H9 (cell line): ENCODE results near the gene HLA-DOB. TPM values are rescaled to one million over a fixed set of nuclear protein-coding genes. Genes with fewer than 3 reads are reported as not detected.

Experiments used
- DNase-seq: peaks from one replicate; pipeline ENCODE4 v3.0.0-alpha.2; 2017
- H2AFZ ChIP-seq: one replicate; pipeline ENCODE4 v1.6.1; 2013; ENCODE audit warnings: mild to moderate bottlenecking, low read length, control low read depth, moderate library complexity
- H2AK5ac ChIP-seq: 2 replicates; pipeline ENCODE4 v1.6.1; 2013; ENCODE audit warnings: low read length, control low read depth, mixed read lengths; ENCODE audit not compliant: insufficient read length
- H2BK120ac ChIP-seq: one replicate; pipeline ENCODE4 v1.6.1; 2013; ENCODE audit warnings: low read depth, mild to moderate bottlenecking, low read length, control low read depth, inconsistent platforms; ENCODE audit not compliant: poor library complexity, severe bottlenecking
- H2BK12ac ChIP-seq: 2 replicates; pipeline ENCODE4 v1.6.1; 2013; ENCODE audit warnings: low read length, control low read depth, mixed read lengths, low read depth; ENCODE audit not compliant: insufficient read length
- H2BK15ac ChIP-seq: 2 replicates; pipeline ENCODE4 v1.6.1; 2013; ENCODE audit warnings: low read depth, low read length, control low read depth
- H2BK20ac ChIP-seq: one replicate; pipeline ENCODE4 v1.6.1; 2013; ENCODE audit warnings: low read depth, mild to moderate bottlenecking, low read length, control low read depth, inconsistent platforms; ENCODE audit not compliant: poor library complexity, severe bottlenecking
- H2BK5ac ChIP-seq: 2 replicates; pipeline ENCODE4 v1.6.1; 2013; ENCODE audit warnings: low read length, control low read depth, mixed read lengths; ENCODE audit not compliant: insufficient read length
- H3K14ac ChIP-seq: 2 replicates; pipeline ENCODE4 v1.6.1; 2013; ENCODE audit warnings: low read length, control low read depth; ENCODE audit not compliant: insufficient read depth
- H3K18ac ChIP-seq: 2 replicates; pipeline ENCODE4 v1.6.1; 2013; ENCODE audit warnings: low read depth, mild to moderate bottlenecking, mixed read lengths, low read length, control low read depth; ENCODE audit not compliant: insufficient read length
- H3K23ac ChIP-seq: 2 replicates; pipeline ENCODE4 v1.6.1; 2013; ENCODE audit warnings: low read length, control low read depth, mixed read lengths, low read depth; ENCODE audit not compliant: insufficient read length
- H3K23me2 ChIP-seq: 2 replicates; pipeline ENCODE4 v1.6.1; 2013; ENCODE audit warnings: low read depth, mild to moderate bottlenecking, mixed read lengths, low read length, control low read depth; ENCODE audit not compliant: insufficient read length, poor library complexity, severe bottlenecking
- H3K27ac ChIP-seq: 2 replicates; pipeline ENCODE4 v1.5.1; 2013; ENCODE audit warnings: low read length, control low read depth, mixed read lengths, low read depth; ENCODE audit not compliant: insufficient read length
- H3K27me3 ChIP-seq: 2 replicates; pipeline ENCODE4 v1.6.1; 2013; ENCODE audit warnings: low read length, control low read depth, inconsistent platforms; ENCODE audit not compliant: insufficient read depth
- H3K4ac ChIP-seq: 2 replicates; pipeline ENCODE4 v1.6.1; 2013; ENCODE audit warnings: low read depth, mild to moderate bottlenecking, control low read depth, inconsistent platforms, low read length, moderate library complexity
- H3K4me1 ChIP-seq: 2 replicates; pipeline ENCODE4 v1.6.1; 2013; ENCODE audit warnings: low read length, control low read depth, inconsistent platforms; ENCODE audit not compliant: insufficient read depth
- H3K4me2 ChIP-seq: 2 replicates; pipeline ENCODE4 v1.6.1; 2013; ENCODE audit warnings: low read length, control low read depth, mixed read lengths; ENCODE audit not compliant: insufficient read length, insufficient read depth
- H3K56ac ChIP-seq: 2 replicates; pipeline ENCODE4 v1.6.1; 2013; ENCODE audit warnings: low read depth, mild to moderate bottlenecking, mixed read lengths, low read length, control low read depth; ENCODE audit not compliant: insufficient read length
- H3K79me1 ChIP-seq: 2 replicates; pipeline ENCODE4 v1.6.1; 2013; ENCODE audit warnings: low read depth, mild to moderate bottlenecking, moderate library complexity, low read length, control low read depth, inconsistent platforms; ENCODE audit not compliant: insufficient read depth, poor library complexity, severe bottlenecking
- H3K79me2 ChIP-seq: 2 replicates; pipeline ENCODE4 v1.6.1; 2013; ENCODE audit warnings: low read length, control low read depth, inconsistent platforms; ENCODE audit not compliant: insufficient read depth
- H3K9ac ChIP-seq: 2 replicates; pipeline ENCODE4 v1.6.1; 2013; ENCODE audit warnings: low read length, control low read depth, mixed read lengths; ENCODE audit not compliant: insufficient read length; ENCODE audit errors: extremely low read depth
- H3K9me3 ChIP-seq: one replicate; pipeline ENCODE4 v1.6.1; 2013; ENCODE audit warnings: low read depth, low read length, inconsistent platforms; ENCODE audit not compliant: control insufficient read depth
- H3T11ph ChIP-seq: one replicate; pipeline ENCODE4 v1.6.1; 2013; ENCODE audit warnings: mild to moderate bottlenecking, low read length, control low read depth, inconsistent platforms
- H4K20me1 ChIP-seq: one replicate; pipeline ENCODE4 v1.6.1; 2013; ENCODE audit not compliant: control insufficient read depth, insufficient read length, insufficient read depth
- H4K5ac ChIP-seq: 2 replicates; pipeline ENCODE4 v1.6.1; 2013; ENCODE audit warnings: low read depth, mild to moderate bottlenecking, mixed read lengths, low read length, control low read depth; ENCODE audit not compliant: insufficient read length
- H4K8ac ChIP-seq: replicated peaks from 2 replicates; pipeline ENCODE4 v1.6.1; 2013; ENCODE audit warnings: low read length, control low read depth, mixed read lengths, low read depth; ENCODE audit not compliant: insufficient read length
- H4K91ac ChIP-seq: 2 replicates; pipeline ENCODE4 v1.6.1; 2013; ENCODE audit warnings: low read depth, mild to moderate bottlenecking, moderate library complexity, mixed read lengths, low read length, control low read depth; ENCODE audit not compliant: insufficient read length
- H3K27ac Mint-ChIP-seq, 3 experiments: 2 replicates in 2 of 3; 3 replicates in 1 of 3; pipeline ENCODE4 v1.8.0; 2020 to 2021; ENCODE audit warnings: mixed read lengths in 3 of 3, mild to moderate bottlenecking in 1 of 3, moderate library complexity in 1 of 3
- H3K27me3 Mint-ChIP-seq: 2 replicates; pipeline ENCODE4 v1.8.0; 2021; ENCODE audit warnings: low read depth, mild to moderate bottlenecking, moderate library complexity, mixed read lengths
- H3K36me3 Mint-ChIP-seq, 3 experiments: 2 replicates in 2 of 3; 3 replicates in 1 of 3; pipeline ENCODE4 v1.8.0; 2020 to 2021; ENCODE audit warnings: low read depth in 3 of 3, mixed read lengths in 3 of 3; ENCODE audit not compliant: insufficient read depth in 1 of 3
- H3K4me1 Mint-ChIP-seq, 2 experiments: 2 replicates each; pipeline ENCODE4 v1.8.0; 2020; ENCODE audit warnings: mixed read lengths in 2 of 2
- H3K4me3 Mint-ChIP-seq, 2 experiments: 2 replicates in 1 of 2; 3 replicates in 1 of 2; pipeline ENCODE4 v1.8.0; 2020 to 2021; ENCODE audit warnings: mild to moderate bottlenecking in 2 of 2, mixed read lengths in 2 of 2, moderate library complexity in 1 of 2
- H3K9me3 Mint-ChIP-seq, 2 experiments: 2 replicates in 1 of 2; 3 replicates in 1 of 2; pipeline ENCODE4 v1.8.0; 2020; ENCODE audit warnings: mild to moderate bottlenecking in 2 of 2, mixed read lengths in 2 of 2, moderate library complexity in 1 of 2
- WGBS: extraction: QIAGEN DNeasy Blood & Tissue Kit; methylation state at CpG from one replicate; pipeline ENCODE4 v1.1.7; 2013; ENCODE audit warnings: missing lambda C conversion rate, low lambda C conversion rate, mixed read lengths; ENCODE audit not compliant: insufficient read length; ENCODE audit errors: extremely low coverage; 5-methylcytosine and 5-hydroxymethylcytosine counted together
- total RNA-seq: library from RNA; stranded (reverse); gene quantifications from 2 replicates; pipeline ENCODE4 v1.2.1, GENCODE V29; 2021
- TF ChIP-seq, protein P1 (sequence below): fragments of 200-600 bp; sonication (generic); conservative IDR thresholded peaks from 3 replicates; pipeline ENCODE4 v1.8.0; 2021; ENCODE audit warnings: antibody characterized with exemption, mild to moderate bottlenecking

HLA-DOB gene
- total RNA-seq, 1 experiment from 2014 or later, result 0.20 TPM

DNA sequence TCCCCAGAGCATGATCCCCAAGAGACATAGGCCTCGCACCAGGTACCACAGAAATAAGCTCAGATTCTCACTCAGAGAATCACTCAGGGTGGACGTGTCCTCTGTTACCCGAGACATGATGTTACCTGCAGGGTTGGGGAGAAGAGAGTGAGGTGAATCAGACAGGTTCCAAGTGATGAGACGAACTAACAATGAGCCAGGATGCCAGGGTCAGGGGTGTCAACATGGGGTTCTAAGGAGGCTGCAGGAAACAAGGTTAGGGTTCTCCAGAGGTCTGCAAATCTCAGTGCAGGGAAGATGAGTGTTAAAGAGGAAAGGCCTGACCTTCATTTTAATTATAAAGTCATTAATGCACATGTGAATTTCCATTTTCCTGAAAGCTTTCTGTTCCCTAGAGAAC lies 34.2 kb upstream of the HLA-DOB start:
- Histone ChIP-seq H3K4me2 (no peak overlapping the region), H2BK12ac (no peak overlapping the region), H3K9ac (no peak overlapping the region), H4K5ac (no peak overlapping the region), H2BK20ac (no peak overlapping the region), H3K4me1 (no peaks in the 10 kb centered on the region; the same call in 1 of the 2 replicates), H2BK15ac (no peak overlapping the region), H3K23me2 (peaks cover 16% of the 10 kb centered on the region), H2AK5ac (no peak overlapping the region), H2AFZ (no peak overlapping the region), H3K56ac (no peak overlapping the region), H3K23ac (no peak overlapping the region), H2BK120ac (no peak overlapping the region), H3K27ac (no peak overlapping the region), H3K9me3 (no peaks in the 10 kb centered on the region), H3T11ph (no peak overlapping the region), H4K20me1 (no peaks in the 10 kb centered on the region), H3K4ac (no peak overlapping the region), H4K8ac (no peak overlapping the region), H3K79me1 (no peaks in the 10 kb centered on the region), H3K18ac (no peak overlapping the region), H4K91ac (no peak overlapping the region), H3K79me2 (no peaks in the 10 kb centered on the region), H2BK5ac (no peak overlapping the region), H3K27me3 (peaks cover 6% of the 10 kb centered on the region; the same call in 1 of the 2 replicates), H3K14ac (no peak overlapping the region)
- DNase-seq, result no peak
- peaks cover 14 to 21% of the 10 kb centered on the region in 2 experiments for H3K4me1 Mint-ChIP-seq
- peaks cover 4 to 32% (median 5%) of the 10 kb centered on the region in 3 experiments; a peak in 5 of 7 replicates for H3K36me3 Mint-ChIP-seq
- H3K9me3 Mint-ChIP-seq, result no peaks in the 10 kb centered on the region
- no CpG with 5 or more reads among the region's 4 CpGs for WGBS
- no peak overlapping the region for H3K27ac Mint-ChIP-seq
- peaks cover 48% of the 10 kb centered on the region for H3K27me3 Mint-ChIP-seq
- TF ChIP-seq, protein P1, sequence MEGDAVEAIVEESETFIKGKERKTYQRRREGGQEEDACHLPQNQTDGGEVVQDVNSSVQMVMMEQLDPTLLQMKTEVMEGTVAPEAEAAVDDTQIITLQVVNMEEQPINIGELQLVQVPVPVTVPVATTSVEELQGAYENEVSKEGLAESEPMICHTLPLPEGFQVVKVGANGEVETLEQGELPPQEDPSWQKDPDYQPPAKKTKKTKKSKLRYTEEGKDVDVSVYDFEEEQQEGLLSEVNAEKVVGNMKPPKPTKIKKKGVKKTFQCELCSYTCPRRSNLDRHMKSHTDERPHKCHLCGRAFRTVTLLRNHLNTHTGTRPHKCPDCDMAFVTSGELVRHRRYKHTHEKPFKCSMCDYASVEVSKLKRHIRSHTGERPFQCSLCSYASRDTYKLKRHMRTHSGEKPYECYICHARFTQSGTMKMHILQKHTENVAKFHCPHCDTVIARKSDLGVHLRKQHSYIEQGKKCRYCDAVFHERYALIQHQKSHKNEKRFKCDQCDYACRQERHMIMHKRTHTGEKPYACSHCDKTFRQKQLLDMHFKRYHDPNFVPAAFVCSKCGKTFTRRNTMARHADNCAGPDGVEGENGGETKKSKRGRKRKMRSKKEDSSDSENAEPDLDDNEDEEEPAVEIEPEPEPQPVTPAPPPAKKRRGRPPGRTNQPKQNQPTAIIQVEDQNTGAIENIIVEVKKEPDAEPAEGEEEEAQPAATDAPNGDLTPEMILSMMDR, result no peak
- H3K4me3 Mint-ChIP-seq, result no peak overlapping the region; a peak in 2 of 5 replicates
